GM10266 (cell line): Measurements from ENCODE around the gene RNF133.

Experiments
- DNase-seq: peaks from one replicate; pipeline ENCODE4 v3.0.0; 2012; ENCODE audit errors: extremely low spot score
- TF ChIP-seq, protein P1 (sequence below): IDR thresholded peaks from 2 replicates; pipeline ENCODE4 v1.5.1; 2012; ENCODE audit warnings: mild to moderate bottlenecking, low read depth; ENCODE audit not compliant: control insufficient read depth, insufficient read depth; ENCODE audit errors: missing control alignments

The RNF133 gene

DNA sequence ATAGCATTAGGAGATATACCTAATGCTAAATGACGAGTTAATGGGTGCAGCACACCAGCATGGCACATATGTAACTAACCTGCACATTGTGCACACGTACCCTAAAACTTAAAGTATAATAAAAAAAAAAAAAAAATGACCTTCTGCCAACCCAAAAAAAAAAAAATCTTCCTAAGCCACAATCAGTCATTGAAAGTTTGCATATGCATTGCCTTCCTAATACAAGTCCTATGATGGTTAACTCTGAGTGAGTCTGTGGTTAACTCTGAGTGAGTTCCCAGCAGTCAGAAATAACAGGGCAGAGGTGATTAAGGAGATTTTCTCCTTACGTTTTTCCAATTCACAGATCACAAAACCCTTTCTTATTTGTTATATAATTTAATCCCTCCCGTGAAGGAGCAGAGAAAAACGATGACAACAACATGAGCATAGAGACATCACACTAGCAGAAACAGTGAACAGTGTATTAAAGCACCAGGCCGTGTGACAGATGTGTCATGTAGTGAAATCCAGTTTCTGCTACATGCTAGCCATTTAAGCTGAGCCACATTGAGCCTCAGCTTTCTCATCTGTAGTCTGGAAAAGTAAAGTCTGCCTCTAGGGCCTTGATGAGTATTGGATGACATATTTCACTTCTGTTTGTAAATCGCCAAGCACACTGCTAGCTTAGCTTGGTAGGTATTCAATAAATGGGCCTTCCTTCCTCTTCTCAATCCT, 11.2 kb upstream of the RNF133 start:
- DNase-seq, result no peak
- TF ChIP-seq, protein P1, sequence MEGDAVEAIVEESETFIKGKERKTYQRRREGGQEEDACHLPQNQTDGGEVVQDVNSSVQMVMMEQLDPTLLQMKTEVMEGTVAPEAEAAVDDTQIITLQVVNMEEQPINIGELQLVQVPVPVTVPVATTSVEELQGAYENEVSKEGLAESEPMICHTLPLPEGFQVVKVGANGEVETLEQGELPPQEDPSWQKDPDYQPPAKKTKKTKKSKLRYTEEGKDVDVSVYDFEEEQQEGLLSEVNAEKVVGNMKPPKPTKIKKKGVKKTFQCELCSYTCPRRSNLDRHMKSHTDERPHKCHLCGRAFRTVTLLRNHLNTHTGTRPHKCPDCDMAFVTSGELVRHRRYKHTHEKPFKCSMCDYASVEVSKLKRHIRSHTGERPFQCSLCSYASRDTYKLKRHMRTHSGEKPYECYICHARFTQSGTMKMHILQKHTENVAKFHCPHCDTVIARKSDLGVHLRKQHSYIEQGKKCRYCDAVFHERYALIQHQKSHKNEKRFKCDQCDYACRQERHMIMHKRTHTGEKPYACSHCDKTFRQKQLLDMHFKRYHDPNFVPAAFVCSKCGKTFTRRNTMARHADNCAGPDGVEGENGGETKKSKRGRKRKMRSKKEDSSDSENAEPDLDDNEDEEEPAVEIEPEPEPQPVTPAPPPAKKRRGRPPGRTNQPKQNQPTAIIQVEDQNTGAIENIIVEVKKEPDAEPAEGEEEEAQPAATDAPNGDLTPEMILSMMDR, result no peak

DNA sequence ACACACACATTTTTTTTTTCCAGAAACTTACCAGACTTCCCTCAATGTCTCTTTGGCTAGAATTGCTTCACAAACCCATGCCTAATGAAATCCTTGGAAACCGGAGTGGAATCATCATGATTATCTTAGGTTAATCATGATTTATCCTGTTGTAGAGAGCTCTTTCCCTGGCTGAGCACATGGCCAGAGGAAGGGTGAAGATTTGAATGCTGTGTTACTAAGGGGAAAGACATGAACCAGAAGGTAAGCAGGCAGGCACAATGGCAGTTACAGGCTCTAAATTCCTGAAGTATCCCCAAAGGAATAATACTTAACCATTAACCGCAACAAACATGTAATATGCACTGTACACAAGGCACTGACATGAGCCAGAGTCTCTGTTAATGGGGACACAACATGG, 7.9 kb upstream of the RNF133 start:
- no peak for DNase-seq
- TF ChIP-seq, protein P1, result no peak

DNA sequence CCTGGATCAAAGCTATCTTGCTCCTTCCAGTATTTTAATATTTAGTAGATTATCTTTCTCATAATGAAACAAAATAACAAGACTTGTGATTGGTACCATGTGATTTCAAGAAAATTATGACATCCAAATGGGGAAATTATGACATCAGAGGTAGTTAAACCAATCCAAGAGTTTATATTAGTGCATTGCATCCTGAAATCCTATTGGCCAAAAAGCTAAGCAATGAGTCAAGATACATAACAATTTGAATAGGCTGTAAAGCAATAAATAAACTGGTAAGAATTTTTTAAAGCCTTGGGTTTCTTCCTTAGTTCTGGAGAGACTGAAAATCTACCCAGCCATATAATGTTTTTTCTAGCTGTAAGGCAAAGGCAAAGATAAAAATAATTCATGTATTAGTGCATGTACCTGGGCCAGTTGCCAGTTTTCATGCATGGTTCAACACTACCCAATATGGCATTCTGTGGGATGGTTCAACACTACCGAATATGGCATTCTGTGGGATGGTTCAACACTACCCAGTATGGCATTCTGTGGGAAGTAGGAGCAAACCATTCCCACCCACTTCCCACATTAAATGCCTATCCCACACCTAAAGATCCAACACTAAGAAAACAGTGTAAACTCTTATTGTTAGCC, 4.1 kb upstream of the RNF133 start, which contains the start of gene RNF148:
Gene RNF148, minus strand, starts transcription at position 51 of the 639 bp plus-strand sequence. CDS start 172 bp downstream, outside the sequence.
- TF ChIP-seq, protein P1, result no peak
- DNase-seq, result no peak

DNA sequence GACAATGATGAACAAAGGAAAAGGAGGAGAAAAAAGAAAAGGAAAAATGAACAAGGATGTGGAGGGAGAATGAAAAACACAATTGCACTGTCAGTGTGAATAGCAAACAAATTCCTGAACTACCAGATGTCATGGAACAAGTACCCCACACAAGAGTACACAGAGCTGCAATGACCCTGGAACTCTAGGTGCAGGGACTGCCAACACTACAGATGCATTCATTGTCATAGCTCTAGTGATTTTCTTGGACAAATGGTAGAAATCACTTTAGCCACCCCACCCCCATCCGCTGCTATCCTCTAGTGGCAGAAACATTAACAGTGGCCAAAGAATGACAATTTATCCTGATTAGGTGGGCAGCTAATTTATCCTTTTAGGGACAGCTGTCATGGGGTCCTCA, 3.1 kb downstream of the RNF133 start:
- TF ChIP-seq, protein P1, result no peak
- DNase-seq, result no peak

DNA sequence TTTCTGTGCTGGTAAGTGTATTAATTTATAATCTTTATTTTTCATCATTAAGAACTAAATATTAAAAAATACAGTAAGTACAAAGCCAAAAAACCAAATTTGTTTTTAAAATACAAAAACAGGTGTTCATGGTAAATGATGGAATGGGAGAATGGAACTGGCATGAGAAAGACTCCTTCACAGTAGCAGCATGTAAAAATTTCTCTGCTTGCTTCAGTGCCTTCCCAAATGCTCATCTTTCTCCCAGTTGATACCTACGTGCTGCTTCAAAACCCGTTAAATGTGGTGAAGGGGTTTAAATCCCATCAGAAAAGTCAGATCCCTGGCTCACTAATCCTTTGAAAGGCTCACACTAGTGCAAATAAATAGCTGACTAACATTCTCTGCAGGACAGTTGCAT, 4.2 kb downstream of the RNF133 start:
- TF ChIP-seq, protein P1, result no peak
- no peak for DNase-seq

DNA sequence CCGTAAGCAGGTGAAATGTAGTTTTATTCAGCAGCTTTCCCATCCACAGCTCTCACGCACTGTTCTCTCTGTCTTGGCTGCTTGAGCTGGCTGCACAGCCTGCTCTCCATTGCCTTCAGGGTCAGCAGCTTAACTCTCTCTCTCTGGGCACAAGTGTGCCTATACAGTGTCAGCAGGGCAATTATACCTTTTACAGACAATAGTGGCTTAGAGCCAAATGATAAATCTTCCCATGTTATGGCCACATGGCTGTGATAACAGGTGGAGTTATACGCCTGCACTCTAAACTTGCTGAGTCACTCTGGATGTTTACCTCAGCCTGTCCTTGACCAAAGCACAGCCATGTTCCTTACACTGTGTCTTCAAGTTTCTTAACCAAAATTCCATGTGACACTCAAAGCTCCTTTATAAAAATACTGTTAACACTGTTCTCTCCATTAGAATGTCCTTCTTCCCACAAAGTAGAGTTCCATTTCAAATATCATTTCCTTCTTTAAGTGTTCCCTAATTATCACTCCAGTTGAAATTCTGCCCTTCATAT, 6.1 kb downstream of the RNF133 start:
- TF ChIP-seq, protein P1, result no peak
- DNase-seq, result no peak
